SU-DHL-6 (cell line): Measurements from ENCODE around the gene CST3.

Source experiments
- EZH2phosphoT487 ChIP-seq: fragments of 200-600 bp; sonication (generic), shearing (Covaris generic); conservative IDR thresholded peaks from 2 replicates; pipeline ENCODE4 v1.6.1; 2018; ENCODE audit warnings: mild to moderate bottlenecking, antibody characterized with exemption, low read length, moderate library complexity, mixed read lengths
- TF ChIP-seq, protein P1 (sequence below): fragments of 200-600 bp; sonication (generic); IDR thresholded peaks from one replicate; pipeline ENCODE4 v1.5.1; 2017; ENCODE audit warnings: antibody characterized with exemption, mild to moderate bottlenecking, low read length, moderate library complexity; ENCODE audit not compliant: insufficient read depth, poor library complexity, severe bottlenecking

DNA sequence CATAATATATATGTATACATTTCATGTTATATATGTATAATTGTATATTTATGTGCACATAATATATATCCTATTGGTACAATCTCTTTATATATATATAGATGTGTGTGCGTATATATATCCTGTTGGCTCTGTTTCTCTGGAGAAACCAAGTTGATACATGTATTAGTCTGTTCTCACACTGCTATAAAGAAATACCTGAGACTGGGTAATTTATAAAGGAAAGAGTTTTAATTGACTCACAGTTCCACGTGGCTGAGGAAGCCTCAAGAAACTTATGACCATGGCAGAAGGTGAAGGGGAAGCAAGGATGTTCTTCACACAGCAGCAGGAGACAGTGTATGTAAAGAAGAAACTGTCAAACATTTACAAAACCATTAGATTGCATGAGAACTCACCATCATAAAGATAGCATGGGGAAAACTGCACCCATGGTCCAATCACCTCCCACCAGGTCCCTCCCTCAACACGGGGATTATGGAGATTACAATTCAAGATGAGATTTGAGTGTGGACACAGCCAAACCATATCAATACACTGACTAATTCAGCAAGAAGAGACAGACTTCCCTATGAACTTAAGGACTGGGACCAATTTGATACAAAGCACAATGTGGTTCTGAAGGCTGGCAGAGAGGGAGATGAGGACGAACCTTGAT is 14.0 kb downstream of the CST3 start:
- TF ChIP-seq, protein P1, sequence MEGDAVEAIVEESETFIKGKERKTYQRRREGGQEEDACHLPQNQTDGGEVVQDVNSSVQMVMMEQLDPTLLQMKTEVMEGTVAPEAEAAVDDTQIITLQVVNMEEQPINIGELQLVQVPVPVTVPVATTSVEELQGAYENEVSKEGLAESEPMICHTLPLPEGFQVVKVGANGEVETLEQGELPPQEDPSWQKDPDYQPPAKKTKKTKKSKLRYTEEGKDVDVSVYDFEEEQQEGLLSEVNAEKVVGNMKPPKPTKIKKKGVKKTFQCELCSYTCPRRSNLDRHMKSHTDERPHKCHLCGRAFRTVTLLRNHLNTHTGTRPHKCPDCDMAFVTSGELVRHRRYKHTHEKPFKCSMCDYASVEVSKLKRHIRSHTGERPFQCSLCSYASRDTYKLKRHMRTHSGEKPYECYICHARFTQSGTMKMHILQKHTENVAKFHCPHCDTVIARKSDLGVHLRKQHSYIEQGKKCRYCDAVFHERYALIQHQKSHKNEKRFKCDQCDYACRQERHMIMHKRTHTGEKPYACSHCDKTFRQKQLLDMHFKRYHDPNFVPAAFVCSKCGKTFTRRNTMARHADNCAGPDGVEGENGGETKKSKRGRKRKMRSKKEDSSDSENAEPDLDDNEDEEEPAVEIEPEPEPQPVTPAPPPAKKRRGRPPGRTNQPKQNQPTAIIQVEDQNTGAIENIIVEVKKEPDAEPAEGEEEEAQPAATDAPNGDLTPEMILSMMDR = no peak
- no peak for TF ChIP-seq EZH2phosphoT487
